ENCODE data around the gene SLC24A2.
"Not testable (repeated sequence)": the region's sequence is repeated elsewhere in the genome, so short reads cannot be mapped to it uniquely, and the experiment has no call there.

Gene SLC24A2

GRCh38 chr9:19788614-19789271 is at the start of gene SLC24A2:
Gene SLC24A2, minus strand, starts transcription at chr9:19789037.
- no peaks in the 10 kb centered on the region for H3K36me3 Mint-ChIP-seq (ENCODE audit: low read depth)
- no peak within 1 kb of the TSS for H3K4me3 Mint-ChIP-seq
- H3K27me3 Mint-ChIP-seq (ENCODE audit: low read depth) = peaks cover 68% of the 10 kb centered on the region
- H3K27ac Mint-ChIP-seq = no peak within 1 kb of the TSS
- peaks cover 4% of the 10 kb centered on the region for H3K4me1 Mint-ChIP-seq (ENCODE audit: low read depth)
- no peaks in the 10 kb centered on the region for H3K9me3 Mint-ChIP-seq

GRCh38 chr9:19833331-19833730 is 44.5 kb upstream of the SLC24A2 start:
- H3K36me3 Mint-ChIP-seq (ENCODE audit: low read depth); H3K9me3 Mint-ChIP-seq; H3K4me3 Mint-ChIP-seq; H3K27me3 Mint-ChIP-seq (ENCODE audit: low read depth); H3K4me1 Mint-ChIP-seq (ENCODE audit: low read depth); H3K27ac Mint-ChIP-seq: not testable (repeated sequence)

GRCh38 chr9:19830796-19831195 is 42.0 kb upstream of the SLC24A2 start:
- Mint-ChIP-seq H3K4me3 (no peak overlapping the region), H3K4me1 (ENCODE audit: low read depth) (no peaks in the 10 kb centered on the region), H3K9me3 (peaks cover 3% of the 10 kb centered on the region), H3K27me3 (ENCODE audit: low read depth) (no peaks in the 10 kb centered on the region), H3K36me3 (ENCODE audit: low read depth) (no peaks in the 10 kb centered on the region), H3K27ac (no peak overlapping the region)

- no peak overlapping the region for H3K27ac Mint-ChIP-seq
- no peaks in the 10 kb centered on the region for H3K36me3 Mint-ChIP-seq (ENCODE audit: low read depth)
Observed at GRCh38 chr9:19828576-19829109, 39.8 kb upstream of the SLC24A2 start.

GRCh38 chr9:19816769-19817168 is 27.9 kb upstream of the SLC24A2 start:
- H3K4me1 Mint-ChIP-seq (ENCODE audit: low read depth) = no peaks in the 10 kb centered on the region
- H3K27me3 Mint-ChIP-seq (ENCODE audit: low read depth) = no peaks in the 10 kb centered on the region
- no peaks in the 10 kb centered on the region for H3K36me3 Mint-ChIP-seq (ENCODE audit: low read depth)
- no peak overlapping the region for H3K4me3 Mint-ChIP-seq
- no peak overlapping the region for H3K27ac Mint-ChIP-seq
- H3K9me3 Mint-ChIP-seq = peaks cover 23% of the 10 kb centered on the region

More at GRCh38 chr9:19828576-19829109, 39.8 kb upstream of the SLC24A2 start:
- peaks cover 3% of the 10 kb centered on the region for H3K9me3 Mint-ChIP-seq
- no peaks in the 10 kb centered on the region for H3K27me3 Mint-ChIP-seq (ENCODE audit: low read depth)
- no peaks in the 10 kb centered on the region for H3K4me1 Mint-ChIP-seq (ENCODE audit: low read depth)
- H3K4me3 Mint-ChIP-seq = no peak overlapping the region

- H3K27me3 Mint-ChIP-seq (ENCODE audit: low read depth) = peaks cover 11% of the 10 kb centered on the region
- no peaks in the 10 kb centered on the region for H3K4me1 Mint-ChIP-seq (ENCODE audit: low read depth)
- no peak overlapping the region for H3K27ac Mint-ChIP-seq
- no peak overlapping the region for H3K4me3 Mint-ChIP-seq
- H3K9me3 Mint-ChIP-seq = peaks cover 14% of the 10 kb centered on the region
- no peaks in the 10 kb centered on the region for H3K36me3 Mint-ChIP-seq (ENCODE audit: low read depth)
Observed at GRCh38 chr9:19812194-19812593, 23.4 kb upstream of the SLC24A2 start.

- Mint-ChIP-seq H3K9me3 (no peaks in the 10 kb centered on the region), H3K4me3 (no peak overlapping the region), H3K27me3 (ENCODE audit: low read depth) (peaks cover 15% of the 10 kb centered on the region)
Observed at GRCh38 chr9:19809422-19810269, 20.8 kb upstream of the SLC24A2 start.

GRCh38 chr9:19807182-19807892 is 18.5 kb upstream of the SLC24A2 start:
- no peaks in the 10 kb centered on the region for H3K4me1 Mint-ChIP-seq (ENCODE audit: low read depth)

More at GRCh38 chr9:19809422-19810269, 20.8 kb upstream of the SLC24A2 start:
- Mint-ChIP-seq H3K36me3 (ENCODE audit: low read depth) (no peaks in the 10 kb centered on the region), H3K27ac (no peak overlapping the region), H3K4me1 (ENCODE audit: low read depth) (no peaks in the 10 kb centered on the region)

GRCh38 chr9:19804431-19804830 is 15.6 kb upstream of the SLC24A2 start:
- Mint-ChIP-seq H3K27me3 (ENCODE audit: low read depth) (peaks cover 12% of the 10 kb centered on the region), H3K36me3 (ENCODE audit: low read depth) (no peaks in the 10 kb centered on the region), H3K27ac (no peak overlapping the region), H3K4me3 (no peak overlapping the region), H3K4me1 (ENCODE audit: low read depth) (no peaks in the 10 kb centered on the region), H3K9me3 (no peaks in the 10 kb centered on the region)

More at GRCh38 chr9:19807182-19807892, 18.5 kb upstream of the SLC24A2 start:
- H3K27ac Mint-ChIP-seq = no peak overlapping the region
- no peaks in the 10 kb centered on the region for H3K36me3 Mint-ChIP-seq (ENCODE audit: low read depth)
- peaks cover 15% of the 10 kb centered on the region for H3K27me3 Mint-ChIP-seq (ENCODE audit: low read depth)
- no peaks in the 10 kb centered on the region for H3K9me3 Mint-ChIP-seq
- no peak overlapping the region for H3K4me3 Mint-ChIP-seq

- Mint-ChIP-seq H3K4me1 (ENCODE audit: low read depth) (no peaks in the 10 kb centered on the region), H3K9me3 (no peaks in the 10 kb centered on the region), H3K27me3 (ENCODE audit: low read depth) (peaks cover 18% of the 10 kb centered on the region)
Observed at GRCh38 chr9:19800884-19801283, 12.0 kb upstream of the SLC24A2 start.

GRCh38 chr9:19799784-19800183 is 10.9 kb upstream of the SLC24A2 start:
- no peaks in the 10 kb centered on the region for H3K36me3 Mint-ChIP-seq (ENCODE audit: low read depth)
- H3K9me3 Mint-ChIP-seq = no peaks in the 10 kb centered on the region
- H3K27me3 Mint-ChIP-seq (ENCODE audit: low read depth) = peaks cover 18% of the 10 kb centered on the region
- no peak overlapping the region for H3K27ac Mint-ChIP-seq
- no peaks in the 10 kb centered on the region for H3K4me1 Mint-ChIP-seq (ENCODE audit: low read depth)
- no peak overlapping the region for H3K4me3 Mint-ChIP-seq

More at GRCh38 chr9:19800884-19801283, 12.0 kb upstream of the SLC24A2 start:
- no peaks in the 10 kb centered on the region for H3K36me3 Mint-ChIP-seq (ENCODE audit: low read depth)
- no peak overlapping the region for H3K4me3 Mint-ChIP-seq
- no peak overlapping the region for H3K27ac Mint-ChIP-seq

- Mint-ChIP-seq H3K27ac (no peak overlapping the region), H3K9me3 (no peaks in the 10 kb centered on the region), H3K4me3 (no peak overlapping the region), H3K27me3 (ENCODE audit: low read depth) (peaks cover 68% of the 10 kb centered on the region), H3K36me3 (ENCODE audit: low read depth) (no peaks in the 10 kb centered on the region), H3K4me1 (ENCODE audit: low read depth) (peaks cover 4% of the 10 kb centered on the region)
Observed at GRCh38 chr9:19788152-19788551, 685 bp downstream of the SLC24A2 start.

GRCh38 chr9:19787672-19788071 is 1.2 kb downstream of the SLC24A2 start:
- Mint-ChIP-seq H3K4me1 (ENCODE audit: low read depth) (peaks cover 4% of the 10 kb centered on the region), H3K27ac (no peak overlapping the region), H3K36me3 (ENCODE audit: low read depth) (no peaks in the 10 kb centered on the region), H3K9me3 (no peaks in the 10 kb centered on the region), H3K4me3 (no peak overlapping the region), H3K27me3 (ENCODE audit: low read depth) (peaks cover 68% of the 10 kb centered on the region)

GRCh38 chr9:19785230-19785629 is 3.6 kb downstream of the SLC24A2 start:
- peaks cover 60% of the 10 kb centered on the region for H3K27me3 Mint-ChIP-seq (ENCODE audit: low read depth)
- no peak overlapping the region for H3K27ac Mint-ChIP-seq
- peaks cover 4% of the 10 kb centered on the region for H3K4me1 Mint-ChIP-seq (ENCODE audit: low read depth)
- H3K4me3 Mint-ChIP-seq = no peak overlapping the region
- H3K36me3 Mint-ChIP-seq (ENCODE audit: low read depth) = no peaks in the 10 kb centered on the region
- no peaks in the 10 kb centered on the region for H3K9me3 Mint-ChIP-seq
